PC-9 (cell line): ENCODE data around the gene SAMD1. TPM values are rescaled to one million over a fixed set of nuclear protein-coding genes. Genes with fewer than 3 reads are reported as not detected.

Experiments
- BruUV-seq: library from RNA; stranded (reverse); fragments of 400-500 nt; replicated peaks from 2 replicates; lab custom pipeline; 2021; lab: Mats Ljungman, UMichigan
- CTCF ChIA-PET: fragments of 300-600 bp; sonication (Branson Sonifier 250); formaldehyde crosslinking; loops from one replicate; lab custom pipeline; 2022; ENCODE audit warnings: antibody characterized with exemption; lab: Charles Lee
- POLR2A ChIA-PET: fragments of 300-600 bp; sonication (Branson Sonifier 250); formaldehyde crosslinking; loops from one replicate; lab custom pipeline; 2022; ENCODE audit warnings: antibody characterized with exemption; ENCODE audit not compliant: unreplicated experiment; lab: Charles Lee
- DNase-seq, 2 experiments: peaks; one replicate each; pipeline versions ENCODE4 v3.0.0 to v3.0.0-alpha.2; 2015 to 2022; ENCODE audit warnings: mixed read lengths in 1 of 2
- H2AFZ ChIP-seq: fragments of 200-600 bp; sonication (generic); 2 replicates; pipeline ENCODE4 v1.8.1; 2017; ENCODE audit warnings: antibody characterized with exemption
- H3F3A ChIP-seq: fragments of 200-600 bp; sonication (generic); 2 replicates; pipeline ENCODE4 v1.8.1; 2017; ENCODE audit warnings: antibody characterized with exemption, mild to moderate bottlenecking, low read depth; ENCODE audit not compliant: insufficient read depth
- H3K27ac ChIP-seq: fragments of 200-600 bp; sonication (generic); 2 replicates; pipeline ENCODE4 v1.6.1; 2016; ENCODE audit warnings: mixed run types
- H3K27me3 ChIP-seq: fragments of 200-600 bp; sonication (generic); 2 replicates; pipeline ENCODE4 v1.6.1; 2016; ENCODE audit warnings: low read depth, mixed run types; ENCODE audit not compliant: insufficient read depth
- H3K36me3 ChIP-seq: fragments of 200-600 bp; sonication (generic); 2 replicates; pipeline ENCODE4 v1.6.1; 2016; ENCODE audit warnings: low read depth, mixed run types
- H3K4me1 ChIP-seq: fragments of 200-600 bp; sonication (generic); replicated peaks from 2 replicates; pipeline ENCODE4 v1.6.1; 2016; ENCODE audit warnings: mixed run types; ENCODE audit not compliant: insufficient read depth
- H3K4me2 ChIP-seq: fragments of 200-600 bp; sonication (generic); 2 replicates; pipeline ENCODE4 v1.6.1; 2017; ENCODE audit warnings: mixed run types
- H3K4me3 ChIP-seq: fragments of 200-600 bp; sonication (generic); 2 replicates; pipeline ENCODE4 v1.6.1; 2016; ENCODE audit warnings: mixed run types
- H3K79me2 ChIP-seq: fragments of 200-600 bp; sonication (generic); 2 replicates; pipeline ENCODE4 v1.6.1; 2017; ENCODE audit warnings: low read depth, mixed run types
- H3K9me2 ChIP-seq: fragments of 200-600 bp; sonication (generic); 2 replicates; pipeline ENCODE4 v1.8.1; 2017; ENCODE audit warnings: mild to moderate bottlenecking; ENCODE audit not compliant: insufficient read depth
- H3K9me3 ChIP-seq: fragments of 200-600 bp; sonication (generic); 2 replicates; pipeline ENCODE4 v1.8.1; 2016; ENCODE audit warnings: low read depth; ENCODE audit not compliant: insufficient read depth
- H4K20me1 ChIP-seq: fragments of 200-600 bp; sonication (generic); 2 replicates; pipeline ENCODE4 v1.8.1; 2017; ENCODE audit not compliant: insufficient read depth
- CTCF ChIP-seq: fragments of 200-600 bp; sonication (generic); conservative IDR thresholded peaks from 2 replicates; pipeline ENCODE4 v1.6.1; 2017; ENCODE audit warnings: mixed run types, antibody characterized with exemption, mild to moderate bottlenecking, moderate library complexity
- EZH2 ChIP-seq: fragments of 200-600 bp; sonication (generic); IDR thresholded peaks from 2 replicates; pipeline ENCODE4 v1.8.0; 2017; ENCODE audit warnings: antibody characterized with exemption, low read depth
- intact Hi-C: fragments of 100-400 bp; cut with micrococcal nuclease; formaldehyde crosslinking; loops from one replicate; pipeline ENCODE4 v1.10.0; 2022; ENCODE audit not compliant: unreplicated experiment
- total RNA-seq: library from RNA; stranded (reverse); gene quantifications from 2 replicates; pipeline ENCODE4 v1.2.3, GENCODE V29; 2021

SAMD1 gene
- total RNA-seq, 1 experiment from 2014 or later = 50.3 TPM

GRCh38 chr19:14114439-14114838 lies 23.9 kb upstream of the SAMD1 start:
- Histone ChIP-seq H2AFZ (no peak overlapping the region), H3K4me1 (peaks cover 18% of the 10 kb centered on the region), H3K9me3 (no peaks in the 10 kb centered on the region), H3K27ac (no peak overlapping the region), H3K4me3 (no peak overlapping the region), H3K36me3 (no peaks in the 10 kb centered on the region), H3K4me2 (no peak overlapping the region), H4K20me1 (no peaks in the 10 kb centered on the region), H3K27me3 (no peaks in the 10 kb centered on the region), H3K9me2 (no peaks in the 10 kb centered on the region), H3F3A (peaks cover 34% of the 10 kb centered on the region), H3K79me2 (peaks cover 20% of the 10 kb centered on the region)
- BruUV-seq = no TSS peak
- intact Hi-C loops = no loop called here
- CTCF ChIA-PET = interaction anchor here (0.6 to 1.1 kb wide), 3 partner anchors 22 to 246 kb away, joined by 3 to 9 read pairs (median 4); partner anchors contain the start of gene ASF1B
- no peak for DNase-seq
- no peak for TF ChIP-seq EZH2
- no peak for TF ChIP-seq CTCF
- POLR2A ChIA-PET = interaction anchor here (0.7 kb wide), 1 partner anchor 436 kb away, joined by 5 read pairs; no protein-coding TSS in a partner anchor

- Histone ChIP-seq H3K27ac (no peak overlapping the region), H3K4me2 (no peak overlapping the region), H3K4me3 (no peak overlapping the region), H3K9me3 (no peaks in the 10 kb centered on the region), H3K27me3 (no peaks in the 10 kb centered on the region), H3F3A (peaks cover 33% of the 10 kb centered on the region), H3K9me2 (no peaks in the 10 kb centered on the region), H3K4me1 (peaks cover 13% of the 10 kb centered on the region), H2AFZ (no peak overlapping the region), H3K79me2 (peaks cover 20% of the 10 kb centered on the region), H3K36me3 (no peaks in the 10 kb centered on the region), H4K20me1 (no peaks in the 10 kb centered on the region)
- no TSS peak for BruUV-seq
- intact Hi-C loops = no loop called here
- POLR2A ChIA-PET = no interaction called here
- CTCF ChIA-PET = interaction anchor here (0.6 to 1.1 kb wide), 2 partner anchors 23 to 247 kb away, joined by 3 to 4 read pairs; partner anchors contain the start of gene ASF1B
- peak; percentile 20 to 32 for DNase-seq
- TF ChIP-seq EZH2 (no peak), CTCF (peak; percentile 33; the same call in 1 of the 2 replicates)
Measured at GRCh38 chr19:14113762-14114414, 23.3 kb upstream of the SAMD1 start.

- Histone ChIP-seq H3K27me3 (no peaks in the 10 kb centered on the region), H3K4me2 (no peak overlapping the region)
- POLR2A ChIA-PET = interaction anchor here (0.7 kb wide), 1 partner anchor 20 kb away, joined by 7 read pairs; no protein-coding TSS in a partner anchor
Measured at GRCh38 chr19:14112809-14113385, 22.3 kb upstream of the SAMD1 start.

More at GRCh38 chr19:14112809-14113385, 22.3 kb upstream of the SAMD1 start:
- Histone ChIP-seq H3F3A (peaks cover 26% of the 10 kb centered on the region; the same call in 1 of the 2 replicates), H3K4me3 (no peak overlapping the region), H4K20me1 (no peaks in the 10 kb centered on the region), H3K4me1 (peaks cover 6% of the 10 kb centered on the region), H3K27ac (no peak overlapping the region), H3K9me2 (no peaks in the 10 kb centered on the region), H3K79me2 (peaks cover 20% of the 10 kb centered on the region), H2AFZ (no peak overlapping the region), H3K9me3 (no peaks in the 10 kb centered on the region), H3K36me3 (no peaks in the 10 kb centered on the region)
- CTCF ChIA-PET = interaction anchor here (0.6 kb wide), 1 partner anchor 130 kb away, joined by 10 read pairs; no protein-coding TSS in a partner anchor
- no peak for DNase-seq
- no TSS peak for BruUV-seq
- TF ChIP-seq EZH2 (no peak), CTCF (no peak)
- intact Hi-C loops = no loop called here
